HepG2 (cell line): ENCODE results near the gene ACYP2.

Experiments
- GABPA ChIP-seq, 2 experiments: IDR thresholded peaks; 2 replicates each; pipeline ENCODE4 v1.6.1; 2011 to 2016; ENCODE audit warnings: low read depth in 2 of 2, low read length in 1 of 2, missing biosample characterization in 1 of 2, missing genetic modification characterization in 1 of 2
- HDAC1 ChIP-seq: sonication (generic); formaldehyde crosslinking; IDR thresholded peaks from 2 replicates; pipeline ENCODE4 v1.5.1; 2020; ENCODE audit warnings: mild to moderate bottlenecking, missing genetic modification reagents
- MYC ChIP-seq: sonication (generic); formaldehyde crosslinking; IDR thresholded peaks from 2 replicates; pipeline ENCODE4 v1.9.0; 2021; ENCODE audit warnings: missing genetic modification reagents, borderline replicate concordance
- NFYB ChIP-seq: sonication (generic); formaldehyde crosslinking; IDR thresholded peaks from 2 replicates; pipeline ENCODE4 v1.4.0; 2020; ENCODE audit warnings: missing genetic modification reagents
- POLR2A ChIP-seq, 2 experiments: IDR thresholded peaks; 2 replicates each; pipeline ENCODE4 v1.6.1; 2011; ENCODE audit warnings: low read depth in 2 of 2, low read length in 2 of 2, mild to moderate bottlenecking in 1 of 2, moderate library complexity in 1 of 2; ENCODE audit not compliant: insufficient read depth in 1 of 2
- POLR2AphosphoS5 ChIP-seq: IDR thresholded peaks from 2 replicates; pipeline ENCODE4 v1.6.1; 2012; ENCODE audit warnings: low read depth, low read length
- ZNF670 ChIP-seq: sonication (generic); formaldehyde crosslinking; IDR thresholded peaks from 2 replicates; pipeline ENCODE4 v1.8.0; 2022; ENCODE audit warnings: mild to moderate bottlenecking, missing genetic modification reagents, borderline replicate concordance
- TF ChIP-seq, protein P1 (sequence below): sonication (generic); formaldehyde crosslinking; IDR thresholded peaks from 2 replicates; pipeline ENCODE4 v1.4.0; 2020; ENCODE audit warnings: missing genetic modification reagents
- TF ChIP-seq, protein P2 (sequence below): IDR thresholded peaks from 2 replicates; pipeline ENCODE4 v1.6.1; 2016; ENCODE audit warnings: missing compliant biosample characterization, missing genetic modification reagents, borderline replicate concordance
- TF ChIP-seq, protein P3 (sequence below): sonication (generic); formaldehyde crosslinking; conservative IDR thresholded peaks from 2 replicates; pipeline ENCODE4 v1.4.0; 2020; ENCODE audit warnings: missing genetic modification reagents
- TF ChIP-seq, protein P4 (sequence below): sonication (generic); formaldehyde crosslinking; IDR thresholded peaks from 2 replicates; pipeline ENCODE4 v1.4.0; 2020; ENCODE audit warnings: missing genetic modification reagents
- TF ChIP-seq, protein P5 (sequence below): sonication (generic); formaldehyde crosslinking; IDR thresholded peaks from 2 replicates; pipeline ENCODE4 v1.5.0; 2020; ENCODE audit warnings: mild to moderate bottlenecking, missing genetic modification reagents, moderate library complexity
- TF ChIP-seq, protein P6 (sequence below): sonication (generic); formaldehyde crosslinking; IDR thresholded peaks from 2 replicates; pipeline ENCODE4 v1.5.1; 2020; ENCODE audit warnings: mild to moderate bottlenecking, moderate library complexity, missing genetic modification reagents

DNA sequence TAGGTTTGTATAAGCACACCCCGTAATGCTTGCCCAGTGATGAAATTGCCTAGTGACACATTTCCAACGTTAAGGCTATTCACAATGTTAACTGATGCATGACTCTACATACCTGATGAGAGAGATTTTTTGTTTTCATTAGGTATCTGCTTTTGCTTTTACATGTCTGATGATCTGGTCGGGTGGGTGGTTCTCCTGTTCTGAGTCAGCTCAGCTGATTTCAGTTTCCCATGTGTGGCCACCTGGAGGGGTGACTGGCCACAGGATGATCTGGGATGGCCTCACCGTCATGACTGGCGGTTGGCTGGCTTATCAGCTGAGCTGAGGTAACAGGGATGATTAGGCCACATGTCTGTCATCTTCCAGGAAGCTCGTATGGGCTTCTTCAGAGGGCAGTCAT is 33.8 kb upstream of the ACYP2 start:
- TF ChIP-seq, protein P1, sequence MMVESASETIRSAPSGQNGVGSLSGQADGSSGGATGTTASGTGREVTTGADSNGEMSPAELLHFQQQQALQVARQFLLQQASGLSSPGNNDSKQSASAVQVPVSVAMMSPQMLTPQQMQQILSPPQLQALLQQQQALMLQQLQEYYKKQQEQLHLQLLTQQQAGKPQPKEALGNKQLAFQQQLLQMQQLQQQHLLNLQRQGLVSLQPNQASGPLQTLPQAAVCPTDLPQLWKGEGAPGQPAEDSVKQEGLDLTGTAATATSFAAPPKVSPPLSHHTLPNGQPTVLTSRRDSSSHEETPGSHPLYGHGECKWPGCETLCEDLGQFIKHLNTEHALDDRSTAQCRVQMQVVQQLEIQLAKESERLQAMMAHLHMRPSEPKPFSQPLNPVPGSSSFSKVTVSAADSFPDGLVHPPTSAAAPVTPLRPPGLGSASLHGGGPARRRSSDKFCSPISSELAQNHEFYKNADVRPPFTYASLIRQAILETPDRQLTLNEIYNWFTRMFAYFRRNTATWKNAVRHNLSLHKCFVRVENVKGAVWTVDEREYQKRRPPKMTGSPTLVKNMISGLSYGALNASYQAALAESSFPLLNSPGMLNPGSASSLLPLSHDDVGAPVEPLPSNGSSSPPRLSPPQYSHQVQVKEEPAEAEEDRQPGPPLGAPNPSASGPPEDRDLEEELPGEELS: no peak
- TF ChIP-seq, protein P2, sequence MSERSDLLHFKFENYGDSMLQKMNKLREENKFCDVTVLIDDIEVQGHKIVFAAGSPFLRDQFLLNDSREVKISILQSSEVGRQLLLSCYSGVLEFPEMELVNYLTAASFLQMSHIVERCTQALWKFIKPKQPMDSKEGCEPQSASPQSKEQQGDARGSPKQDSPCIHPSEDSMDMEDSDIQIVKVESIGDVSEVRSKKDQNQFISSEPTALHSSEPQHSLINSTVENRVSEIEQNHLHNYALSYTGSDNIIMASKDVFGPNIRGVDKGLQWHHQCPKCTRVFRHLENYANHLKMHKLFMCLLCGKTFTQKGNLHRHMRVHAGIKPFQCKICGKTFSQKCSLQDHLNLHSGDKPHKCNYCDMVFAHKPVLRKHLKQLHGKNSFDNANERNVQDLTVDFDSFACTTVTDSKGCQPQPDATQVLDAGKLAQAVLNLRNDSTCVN (CRISPR knock-in tag): no peak
- TF ChIP-seq GABPA (IDR thresholded peaks at IDR 0.05; ENCODE audit: low read depth, low read length): no peak
- TF ChIP-seq GABPA (CRISPR knock-in tag; IDR thresholded peaks at IDR 0.05; ENCODE audit: low read depth): no peak
- TF ChIP-seq HDAC1 (CRISPR knock-in tag): no peak
- TF ChIP-seq POLR2A (IDR thresholded peaks at IDR 0.05; ENCODE audit: insufficient read depth in 1 of 2, low read depth in 2 of 2, low read length in 2 of 2): no peak
- TF ChIP-seq, protein P3, sequence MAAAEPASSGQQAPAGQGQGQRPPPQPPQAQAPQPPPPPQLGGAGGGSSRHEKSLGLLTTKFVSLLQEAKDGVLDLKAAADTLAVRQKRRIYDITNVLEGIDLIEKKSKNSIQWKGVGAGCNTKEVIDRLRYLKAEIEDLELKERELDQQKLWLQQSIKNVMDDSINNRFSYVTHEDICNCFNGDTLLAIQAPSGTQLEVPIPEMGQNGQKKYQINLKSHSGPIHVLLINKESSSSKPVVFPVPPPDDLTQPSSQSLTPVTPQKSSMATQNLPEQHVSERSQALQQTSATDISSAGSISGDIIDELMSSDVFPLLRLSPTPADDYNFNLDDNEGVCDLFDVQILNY (CRISPR knock-in tag): no peak
- TF ChIP-seq, protein P4, sequence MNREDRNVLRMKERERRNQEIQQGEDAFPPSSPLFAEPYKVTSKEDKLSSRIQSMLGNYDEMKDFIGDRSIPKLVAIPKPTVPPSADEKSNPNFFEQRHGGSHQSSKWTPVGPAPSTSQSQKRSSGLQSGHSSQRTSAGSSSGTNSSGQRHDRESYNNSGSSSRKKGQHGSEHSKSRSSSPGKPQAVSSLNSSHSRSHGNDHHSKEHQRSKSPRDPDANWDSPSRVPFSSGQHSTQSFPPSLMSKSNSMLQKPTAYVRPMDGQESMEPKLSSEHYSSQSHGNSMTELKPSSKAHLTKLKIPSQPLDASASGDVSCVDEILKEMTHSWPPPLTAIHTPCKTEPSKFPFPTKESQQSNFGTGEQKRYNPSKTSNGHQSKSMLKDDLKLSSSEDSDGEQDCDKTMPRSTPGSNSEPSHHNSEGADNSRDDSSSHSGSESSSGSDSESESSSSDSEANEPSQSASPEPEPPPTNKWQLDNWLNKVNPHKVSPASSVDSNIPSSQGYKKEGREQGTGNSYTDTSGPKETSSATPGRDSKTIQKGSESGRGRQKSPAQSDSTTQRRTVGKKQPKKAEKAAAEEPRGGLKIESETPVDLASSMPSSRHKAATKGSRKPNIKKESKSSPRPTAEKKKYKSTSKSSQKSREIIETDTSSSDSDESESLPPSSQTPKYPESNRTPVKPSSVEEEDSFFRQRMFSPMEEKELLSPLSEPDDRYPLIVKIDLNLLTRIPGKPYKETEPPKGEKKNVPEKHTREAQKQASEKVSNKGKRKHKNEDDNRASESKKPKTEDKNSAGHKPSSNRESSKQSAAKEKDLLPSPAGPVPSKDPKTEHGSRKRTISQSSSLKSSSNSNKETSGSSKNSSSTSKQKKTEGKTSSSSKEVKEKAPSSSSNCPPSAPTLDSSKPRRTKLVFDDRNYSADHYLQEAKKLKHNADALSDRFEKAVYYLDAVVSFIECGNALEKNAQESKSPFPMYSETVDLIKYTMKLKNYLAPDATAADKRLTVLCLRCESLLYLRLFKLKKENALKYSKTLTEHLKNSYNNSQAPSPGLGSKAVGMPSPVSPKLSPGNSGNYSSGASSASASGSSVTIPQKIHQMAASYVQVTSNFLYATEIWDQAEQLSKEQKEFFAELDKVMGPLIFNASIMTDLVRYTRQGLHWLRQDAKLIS: no peak
- TF ChIP-seq, protein P5, sequence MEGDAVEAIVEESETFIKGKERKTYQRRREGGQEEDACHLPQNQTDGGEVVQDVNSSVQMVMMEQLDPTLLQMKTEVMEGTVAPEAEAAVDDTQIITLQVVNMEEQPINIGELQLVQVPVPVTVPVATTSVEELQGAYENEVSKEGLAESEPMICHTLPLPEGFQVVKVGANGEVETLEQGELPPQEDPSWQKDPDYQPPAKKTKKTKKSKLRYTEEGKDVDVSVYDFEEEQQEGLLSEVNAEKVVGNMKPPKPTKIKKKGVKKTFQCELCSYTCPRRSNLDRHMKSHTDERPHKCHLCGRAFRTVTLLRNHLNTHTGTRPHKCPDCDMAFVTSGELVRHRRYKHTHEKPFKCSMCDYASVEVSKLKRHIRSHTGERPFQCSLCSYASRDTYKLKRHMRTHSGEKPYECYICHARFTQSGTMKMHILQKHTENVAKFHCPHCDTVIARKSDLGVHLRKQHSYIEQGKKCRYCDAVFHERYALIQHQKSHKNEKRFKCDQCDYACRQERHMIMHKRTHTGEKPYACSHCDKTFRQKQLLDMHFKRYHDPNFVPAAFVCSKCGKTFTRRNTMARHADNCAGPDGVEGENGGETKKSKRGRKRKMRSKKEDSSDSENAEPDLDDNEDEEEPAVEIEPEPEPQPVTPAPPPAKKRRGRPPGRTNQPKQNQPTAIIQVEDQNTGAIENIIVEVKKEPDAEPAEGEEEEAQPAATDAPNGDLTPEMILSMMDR (CRISPR knock-in tag): no peak
- no peak for TF ChIP-seq MYC (CRISPR knock-in tag)
- no peak for TF ChIP-seq POLR2AphosphoS5
- no peak for TF ChIP-seq ZNF670 (CRISPR knock-in tag)
- TF ChIP-seq NFYB (CRISPR knock-in tag): no peak
- TF ChIP-seq, protein P6, sequence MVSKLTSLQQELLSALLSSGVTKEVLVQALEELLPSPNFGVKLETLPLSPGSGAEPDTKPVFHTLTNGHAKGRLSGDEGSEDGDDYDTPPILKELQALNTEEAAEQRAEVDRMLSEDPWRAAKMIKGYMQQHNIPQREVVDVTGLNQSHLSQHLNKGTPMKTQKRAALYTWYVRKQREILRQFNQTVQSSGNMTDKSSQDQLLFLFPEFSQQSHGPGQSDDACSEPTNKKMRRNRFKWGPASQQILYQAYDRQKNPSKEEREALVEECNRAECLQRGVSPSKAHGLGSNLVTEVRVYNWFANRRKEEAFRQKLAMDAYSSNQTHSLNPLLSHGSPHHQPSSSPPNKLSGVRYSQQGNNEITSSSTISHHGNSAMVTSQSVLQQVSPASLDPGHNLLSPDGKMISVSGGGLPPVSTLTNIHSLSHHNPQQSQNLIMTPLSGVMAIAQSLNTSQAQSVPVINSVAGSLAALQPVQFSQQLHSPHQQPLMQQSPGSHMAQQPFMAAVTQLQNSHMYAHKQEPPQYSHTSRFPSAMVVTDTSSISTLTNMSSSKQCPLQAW (CRISPR knock-in tag): no peak
